MM.1S (cell line): ENCODE measurements around the gene ING3.

Source experiments
- CTCF ChIP-seq: fragments of 300-600 bp; sonication (generic); IDR thresholded peaks from 2 replicates; pipeline ENCODE4 v1.5.1; 2016; ENCODE audit warnings: antibody characterized with exemption, low read length, mixed read lengths
- EZH2 ChIP-seq: fragments of 300-600 bp; sonication (generic); optimal IDR thresholded peaks from 2 replicates; pipeline ENCODE3; 2017; ENCODE audit warnings: low read depth, mild to moderate bottlenecking, antibody characterized with exemption, low read length, mixed read lengths
- EZH2phosphoT487 ChIP-seq: fragments of 300-600 bp; sonication (generic); IDR thresholded peaks from 2 replicates; pipeline ENCODE4 v1.6.1; 2018; ENCODE audit warnings: antibody characterized with exemption, low read length

DNA sequence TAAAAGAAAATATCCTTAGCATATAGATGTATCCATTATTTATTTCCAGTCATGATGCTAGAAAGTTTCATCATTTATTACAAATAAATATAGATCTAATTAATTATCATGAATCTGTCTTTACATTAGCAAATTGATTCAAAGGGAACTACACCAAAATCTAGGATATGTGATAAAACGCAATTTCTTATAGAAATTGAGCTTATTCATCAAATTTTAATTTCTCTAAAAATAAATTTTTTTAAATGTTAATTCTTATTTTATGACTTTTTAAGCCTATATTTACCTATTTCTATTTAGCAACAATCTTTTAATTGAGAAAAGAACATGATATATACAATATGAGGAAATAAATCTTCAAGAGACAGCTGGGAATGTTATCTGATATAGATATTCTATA lies 34.0 kb upstream of the ING3 start:
- TF ChIP-seq CTCF (no peak), EZH2phosphoT487 (no peak), EZH2 (no peak)
